SKM-1 (cell line): ENCODE results near the gene RRAS2.

Source experiments
- DNase-seq: peaks from one replicate; lab custom pipeline; 2025; ENCODE audit not compliant: unreplicated experiment; lab: John Stamatoyannopoulos, UW

Gene RRAS2

DNA sequence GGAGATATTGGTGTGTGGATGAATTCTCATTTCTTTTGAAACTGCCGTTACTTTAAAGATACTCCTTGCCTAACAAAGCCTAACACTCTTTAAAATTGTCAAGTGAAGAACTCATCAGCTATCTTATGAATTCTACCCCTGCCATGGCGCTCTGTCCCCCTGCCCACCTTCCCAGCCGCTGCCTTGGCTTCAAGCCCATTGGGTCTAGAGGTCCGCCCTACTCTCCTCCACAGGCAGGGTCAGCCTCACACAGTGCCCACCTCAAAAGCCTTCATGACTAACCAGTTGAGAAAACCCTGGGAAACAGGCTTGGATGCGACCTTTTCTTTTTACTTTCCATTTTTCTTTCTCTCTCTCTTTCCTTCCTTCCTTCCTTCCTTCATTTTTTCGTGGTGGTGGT, 128.6 kb downstream of the RRAS2 start:
- no peak for DNase-seq

DNA sequence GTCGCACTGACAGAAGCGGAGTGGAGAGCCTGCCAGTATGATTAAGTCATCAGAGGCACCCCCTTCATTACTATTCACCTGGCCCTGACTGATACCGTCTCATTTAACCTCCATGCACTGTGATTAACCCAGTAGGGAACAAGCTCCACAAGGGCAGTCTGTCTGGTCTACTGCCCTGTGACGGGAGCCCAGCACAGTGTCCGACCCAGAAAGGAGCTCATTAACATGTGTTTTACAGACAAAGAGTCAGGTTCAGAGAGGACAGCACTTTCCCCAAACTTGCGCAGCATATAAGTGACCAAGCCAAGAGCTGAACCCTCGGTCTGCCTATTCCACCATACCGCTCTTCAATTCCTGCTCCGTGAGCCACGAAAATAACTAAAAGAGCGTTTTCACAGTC, 129.5 kb downstream of the RRAS2 start:
- DNase-seq = no peak

DNA sequence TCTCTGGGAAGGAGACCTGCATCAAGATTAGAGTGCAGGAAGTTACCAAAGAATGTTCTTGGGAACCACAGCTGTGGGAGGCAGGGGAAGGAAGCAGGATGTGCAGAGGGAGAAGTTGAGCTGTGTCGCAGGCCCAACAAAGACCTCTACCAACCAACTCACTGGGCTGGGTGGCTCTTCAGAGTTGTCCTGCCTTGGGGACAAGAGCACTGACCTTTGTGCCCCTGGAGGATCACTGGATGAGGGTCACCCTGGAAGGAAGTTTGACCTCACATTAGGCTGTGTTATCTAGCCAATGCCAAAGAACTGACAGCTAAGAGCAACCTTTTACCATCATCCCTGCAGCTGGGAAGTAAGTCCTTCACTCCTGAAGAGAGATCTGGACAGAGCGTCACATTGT, 130.6 kb downstream of the RRAS2 start:
- DNase-seq = no peak
